GM19438 (cell line): ENCODE data around the gene SEL1L.
"Not testable (repeated sequence)": the region's sequence is repeated elsewhere in the genome, so short reads cannot be mapped to it uniquely, and the experiment has no call there.

Experiments
- ATAC-seq: cut with Tn5 transposase; IDR thresholded peaks from one replicate; pipeline ENCODE4 v1.9.1; 2021; ENCODE audit warnings: low read depth; ENCODE audit not compliant: unreplicated experiment

Gene SEL1L

GRCh38 chr14:81529391-81529790, 4.3 kb downstream of the SEL1L start:
- no peak for ATAC-seq

- no peak for ATAC-seq
Measured at GRCh38 chr14:81525129-81525528, 8.5 kb downstream of the SEL1L start.

GRCh38 chr14:81523616-81524015, 10.0 kb downstream of the SEL1L start:
- ATAC-seq = no peak

- ATAC-seq = no peak
Measured at GRCh38 chr14:81523016-81523415, 10.6 kb downstream of the SEL1L start.

- no peak for ATAC-seq
Measured at GRCh38 chr14:81521356-81521755, 12.3 kb downstream of the SEL1L start.

GRCh38 chr14:81519200-81520011, 14.2 kb downstream of the SEL1L start:
- ATAC-seq = peak; percentile 89

- no peak for ATAC-seq
Measured at GRCh38 chr14:81517798-81518398, 15.8 kb downstream of the SEL1L start.

- no peak for ATAC-seq
Measured at GRCh38 chr14:81516986-81517797, 16.5 kb downstream of the SEL1L start.

- not testable (repeated sequence) for ATAC-seq
Measured at GRCh38 chr14:81515927-81516326, 17.7 kb downstream of the SEL1L start.

- ATAC-seq = not testable (repeated sequence)
Measured at GRCh38 chr14:81512826-81513225, 20.8 kb downstream of the SEL1L start.

- no peak for ATAC-seq
Measured at GRCh38 chr14:81511111-81511904, 22.3 kb downstream of the SEL1L start.

GRCh38 chr14:81509838-81510452, 23.7 kb downstream of the SEL1L start:
- no peak for ATAC-seq

- no peak for ATAC-seq
Measured at GRCh38 chr14:81509321-81509720, 24.3 kb downstream of the SEL1L start.

GRCh38 chr14:81506487-81506886, 27.2 kb downstream of the SEL1L start:
- ATAC-seq = no peak

- ATAC-seq = no peak
Measured at GRCh38 chr14:81504864-81505263, 28.8 kb downstream of the SEL1L start.

- ATAC-seq = no peak
Measured at GRCh38 chr14:81485781-81486180, 47.9 kb downstream of the SEL1L start.

- peak; percentile 98 for ATAC-seq
Measured at GRCh38 chr14:81485372-81485771, 48.3 kb downstream of the SEL1L start.

- no peak for ATAC-seq
Measured at GRCh38 chr14:81484120-81484519, 49.5 kb downstream of the SEL1L start.

- no peak for ATAC-seq
Measured at GRCh38 chr14:81480741-81481140, 52.9 kb downstream of the SEL1L start.

- no peak for ATAC-seq
Measured at GRCh38 chr14:81478446-81478845, 55.2 kb downstream of the SEL1L start.
